ENCODE measurements around the gene INSYN2B. TPM values are rescaled to one million over a fixed set of nuclear protein-coding genes. Genes with fewer than 3 reads are reported as not detected.

INSYN2B gene
- total RNA-seq, 1 experiment from 2014 or later, result not detected

GRCh38 chr5:169895926-169896325, 84.4 kb downstream of the INSYN2B start:
- Mint-ChIP-seq H3K36me3 (no peaks in the 10 kb centered on the region), H3K9me3 (no peaks in the 10 kb centered on the region), H3K4me3 (no peak overlapping the region), H3K27me3 (ENCODE audit: low read depth) (no peaks in the 10 kb centered on the region), H3K4me1 (no peaks in the 10 kb centered on the region; the same call in 1 of the 2 replicates), H3K27ac (no peak overlapping the region)
- ATAC-seq, result no peak; the same call in 1 of the 2 replicates
- no peak for DNase-seq (ENCODE audit: low spot score)
- TF ChIP-seq GTF2I (CRISPR knock-in tag; conservative IDR thresholded peaks at IDR 0.05) (no peak), JAZF1 (CRISPR knock-in tag; IDR thresholded peaks at IDR 0.05) (no peak), JUN (CRISPR knock-in tag; IDR thresholded peaks at IDR 0.05) (no peak), CBFB (CRISPR knock-in tag; IDR thresholded peaks at IDR 0.05; ENCODE audit: low read depth) (no peak), NFATC4 (CRISPR knock-in tag; IDR thresholded peaks at IDR 0.05) (no peak)
- TF ChIP-seq, protein P1, sequence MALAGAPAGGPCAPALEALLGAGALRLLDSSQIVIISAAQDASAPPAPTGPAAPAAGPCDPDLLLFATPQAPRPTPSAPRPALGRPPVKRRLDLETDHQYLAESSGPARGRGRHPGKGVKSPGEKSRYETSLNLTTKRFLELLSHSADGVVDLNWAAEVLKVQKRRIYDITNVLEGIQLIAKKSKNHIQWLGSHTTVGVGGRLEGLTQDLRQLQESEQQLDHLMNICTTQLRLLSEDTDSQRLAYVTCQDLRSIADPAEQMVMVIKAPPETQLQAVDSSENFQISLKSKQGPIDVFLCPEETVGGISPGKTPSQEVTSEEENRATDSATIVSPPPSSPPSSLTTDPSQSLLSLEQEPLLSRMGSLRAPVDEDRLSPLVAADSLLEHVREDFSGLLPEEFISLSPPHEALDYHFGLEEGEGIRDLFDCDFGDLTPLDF (CRISPR knock-in tag; IDR thresholded peaks at IDR 0.05), result no peak
- TF ChIP-seq, protein P2, sequence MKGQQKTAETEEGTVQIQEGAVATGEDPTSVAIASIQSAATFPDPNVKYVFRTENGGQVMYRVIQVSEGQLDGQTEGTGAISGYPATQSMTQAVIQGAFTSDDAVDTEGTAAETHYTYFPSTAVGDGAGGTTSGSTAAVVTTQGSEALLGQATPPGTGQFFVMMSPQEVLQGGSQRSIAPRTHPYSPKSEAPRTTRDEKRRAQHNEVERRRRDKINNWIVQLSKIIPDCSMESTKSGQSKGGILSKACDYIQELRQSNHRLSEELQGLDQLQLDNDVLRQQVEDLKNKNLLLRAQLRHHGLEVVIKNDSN (CRISPR knock-in tag; IDR thresholded peaks at IDR 0.05), result no peak
- TF ChIP-seq, protein P3, sequence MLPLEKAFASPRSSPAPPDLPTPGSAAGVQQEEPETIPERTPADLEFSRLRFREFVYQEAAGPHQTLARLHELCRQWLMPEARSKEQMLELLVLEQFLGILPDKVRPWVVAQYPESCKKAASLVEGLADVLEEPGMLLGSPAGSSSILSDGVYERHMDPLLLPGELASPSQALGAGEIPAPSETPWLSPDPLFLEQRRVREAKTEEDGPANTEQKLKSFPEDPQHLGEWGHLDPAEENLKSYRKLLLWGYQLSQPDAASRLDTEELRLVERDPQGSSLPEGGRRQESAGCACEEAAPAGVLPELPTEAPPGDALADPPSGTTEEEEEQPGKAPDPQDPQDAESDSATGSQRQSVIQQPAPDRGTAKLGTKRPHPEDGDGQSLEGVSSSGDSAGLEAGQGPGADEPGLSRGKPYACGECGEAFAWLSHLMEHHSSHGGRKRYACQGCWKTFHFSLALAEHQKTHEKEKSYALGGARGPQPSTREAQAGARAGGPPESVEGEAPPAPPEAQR (CRISPR knock-in tag; IDR thresholded peaks at IDR 0.05), result no peak
- POLR2A ChIA-PET, result interaction anchor here (0.6 kb wide), 1 partner anchor 37 kb away, joined by 3 read pairs; no protein-coding TSS in a partner anchor
- CTCF ChIA-PET, result interaction anchor here (1.0 kb wide), 1 partner anchor 85 kb away, joined by 3 read pairs; the partner anchor contains the start of gene INSYN2B

- H3K27me3 Mint-ChIP-seq (ENCODE audit: low read depth), result no peaks in the 10 kb centered on the region
- ATAC-seq, result no peak
- H3K4me1 Mint-ChIP-seq, result no peaks in the 10 kb centered on the region; the same call in 1 of the 2 replicates
- H3K36me3 Mint-ChIP-seq, result no peaks in the 10 kb centered on the region
- ChIA-PET POLR2A (no interaction called here), CTCF (no interaction called here)
- H3K9me3 Mint-ChIP-seq, result no peaks in the 10 kb centered on the region
- no peak for DNase-seq (ENCODE audit: low spot score)
- H3K27ac Mint-ChIP-seq, result no peak overlapping the region
- no peak overlapping the region for H3K4me3 Mint-ChIP-seq
- TF ChIP-seq ZNF219 (CRISPR knock-in tag; IDR thresholded peaks at IDR 0.05; ENCODE audit: borderline replicate concordance) (no peak), SOX15 (CRISPR knock-in tag; IDR thresholded peaks at IDR 0.05) (no peak), JAZF1 (CRISPR knock-in tag; IDR thresholded peaks at IDR 0.05) (no peak), ZNF138 (CRISPR knock-in tag; conservative IDR thresholded peaks at IDR 0.05) (no peak), TP53 (CRISPR knock-in tag; IDR thresholded peaks at IDR 0.05) (no peak), MXD4 (CRISPR knock-in tag; IDR thresholded peaks at IDR 0.05; ENCODE audit: borderline replicate concordance) (no peak), STAT6 (CRISPR knock-in tag; conservative IDR thresholded peaks at IDR 0.05; ENCODE audit: low read depth) (no peak), NR1H2 (CRISPR knock-in tag; IDR thresholded peaks at IDR 0.05) (no peak), SMAD4 (CRISPR knock-in tag; IDR thresholded peaks at IDR 0.05) (no peak), ZNF263 (CRISPR knock-in tag; IDR thresholded peaks at IDR 0.05; ENCODE audit: low read depth) (no peak), HMGA2 (CRISPR knock-in tag; IDR thresholded peaks at IDR 0.05) (no peak), NFYB (CRISPR knock-in tag; conservative IDR thresholded peaks at IDR 0.05; ENCODE audit: low read depth) (no peak), NR2C2 (CRISPR knock-in tag; IDR thresholded peaks at IDR 0.05) (no peak), ZNF671 (CRISPR knock-in tag; IDR thresholded peaks at IDR 0.05) (no peak), KAT7 (CRISPR knock-in tag; IDR thresholded peaks at IDR 0.05; ENCODE audit: borderline replicate concordance) (no peak)
- TF ChIP-seq, protein P1 (CRISPR knock-in tag; IDR thresholded peaks at IDR 0.05), result no peak
- TF ChIP-seq, protein P4, sequence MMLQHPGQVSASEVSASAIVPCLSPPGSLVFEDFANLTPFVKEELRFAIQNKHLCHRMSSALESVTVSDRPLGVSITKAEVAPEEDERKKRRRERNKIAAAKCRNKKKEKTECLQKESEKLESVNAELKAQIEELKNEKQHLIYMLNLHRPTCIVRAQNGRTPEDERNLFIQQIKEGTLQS (CRISPR knock-in tag; conservative IDR thresholded peaks at IDR 0.05), result no peak
- TF ChIP-seq, protein P5, sequence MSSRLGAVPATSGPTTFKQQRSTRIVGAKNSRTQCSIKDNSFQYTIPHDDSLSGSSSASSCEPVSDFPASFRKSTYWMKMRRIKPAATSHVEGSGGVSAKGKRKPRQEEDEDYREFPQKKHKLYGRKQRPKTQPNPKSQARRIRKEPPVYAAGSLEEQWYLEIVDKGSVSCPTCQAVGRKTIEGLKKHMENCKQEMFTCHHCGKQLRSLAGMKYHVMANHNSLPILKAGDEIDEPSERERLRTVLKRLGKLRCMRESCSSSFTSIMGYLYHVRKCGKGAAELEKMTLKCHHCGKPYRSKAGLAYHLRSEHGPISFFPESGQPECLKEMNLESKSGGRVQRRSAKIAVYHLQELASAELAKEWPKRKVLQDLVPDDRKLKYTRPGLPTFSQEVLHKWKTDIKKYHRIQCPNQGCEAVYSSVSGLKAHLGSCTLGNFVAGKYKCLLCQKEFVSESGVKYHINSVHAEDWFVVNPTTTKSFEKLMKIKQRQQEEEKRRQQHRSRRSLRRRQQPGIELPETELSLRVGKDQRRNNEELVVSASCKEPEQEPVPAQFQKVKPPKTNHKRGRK (CRISPR knock-in tag; IDR thresholded peaks at IDR 0.05; ENCODE audit: borderline replicate concordance), result no peak
- TF ChIP-seq, protein P6, sequence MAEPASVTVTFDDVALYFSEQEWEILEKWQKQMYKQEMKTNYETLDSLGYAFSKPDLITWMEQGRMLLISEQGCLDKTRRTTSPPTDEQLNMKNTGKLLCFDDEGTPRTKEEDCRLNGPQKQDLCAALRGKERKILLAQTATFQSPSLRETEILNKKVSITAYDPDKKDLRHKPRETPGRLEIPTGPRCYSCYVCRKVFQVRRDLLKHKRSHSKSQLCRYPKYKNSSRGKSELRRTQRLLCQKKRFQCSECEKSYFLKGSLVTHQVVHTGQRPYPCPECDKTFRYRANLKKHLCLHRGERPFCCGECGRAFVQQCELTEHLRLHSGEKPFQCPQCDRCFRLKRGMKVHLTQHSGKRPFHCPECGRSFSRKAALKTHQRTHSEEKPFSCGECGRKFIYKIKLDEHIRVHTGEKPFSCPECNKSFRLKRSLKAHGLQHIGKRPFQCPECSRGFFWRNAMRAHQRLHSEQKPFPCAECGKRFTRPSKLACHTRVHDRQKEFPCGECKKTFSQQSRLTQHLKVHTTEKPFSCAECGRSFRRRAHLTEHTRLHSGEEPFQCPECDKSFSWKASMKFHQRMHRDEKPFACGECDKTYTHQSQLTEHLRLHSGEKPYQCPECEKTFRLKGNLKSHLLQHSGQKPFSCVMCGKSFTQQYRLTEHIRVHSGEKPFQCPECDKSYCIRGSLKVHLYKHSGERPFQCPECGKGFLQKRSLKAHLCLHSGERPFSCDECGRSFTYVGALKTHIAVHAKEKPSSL (CRISPR knock-in tag; conservative IDR thresholded peaks at IDR 0.05), result no peak
Measured at GRCh38 chr5:169893571-169893970, 86.7 kb downstream of the INSYN2B start.

Measured in WTC11 (cell line).